ENCODE data around the gene TSR1. TPM values are rescaled to one million over a fixed set of nuclear protein-coding genes. Genes with fewer than 3 reads are reported as not detected.
A peak's percentile ranks its signal among the peaks of the same experiment; 100 is the strongest.

Gene TSR1
- total RNA-seq, 4 donors from 2014 or later: 21.9 to 36.0 (median 33.0) TPM

- TF ChIP-seq CTCF (IDR thresholded peaks at IDR 0.05; ENCODE audit: low read depth): no peak
These were observed 61.8 kb downstream of the TSR1 start for GRCh38 chr17:2274414-2274813.

Small RNA genes lying within 50 kb of the gene (small RNA-seq; reads per million reads assigned to genes)
- gene AC006435.3: not detected
- gene SNORD91A: 1,338 reads per million, percentile 99 among the genes with 10 or more reads in this experiment
- gene SNORD91B: 500 reads per million, percentile 99 among the genes with 10 or more reads in this experiment

Other genes with a start within 250 kb of the TSR1 start
- gene SMG6, start 32.7 kb downstream of the TSR1 start, total RNA-seq: 10 to 100 TPM; 14.5 to 50.7 (median 19.4) TPM
- 10 to 100 TPM in 2 of 4 donors, 1 to 10 TPM in 2; 2.8 to 24.5 (median 12.5) TPM for gene SRR, start 32.5 kb downstream of the TSR1 start, total RNA-seq
- 10 to 100 TPM; 14.8 to 65.6 (median 30.5) TPM for gene SGSM2, start 1.0 kb upstream of the TSR1 start, total RNA-seq
- 10 to 100 TPM in 2 of 4 donors, 1 to 10 TPM in 2; 7.0 to 10.8 (median 9.8) TPM for gene MNT, start 64.6 kb upstream of the TSR1 start, total RNA-seq
- 10 to 100 TPM; 12.6 to 80.5 (median 25.3) TPM for gene METTL16, start 175.4 kb upstream of the TSR1 start, total RNA-seq